A549 (cell line): ENCODE data around the gene WNT1. TPM values are rescaled to one million over a fixed set of nuclear protein-coding genes. Genes with fewer than 3 reads are reported as not detected.

Experiments
- ATAC-seq, 2 experiments: fragments of 200-7000 bp in 1 of 2; fragments of >200 bp in 1 of 2; cut with Nextera tagmentation in 1 of 2; cut with Tn5 transposase in 1 of 2; 3 replicates each; pipeline versions ENCODE4 v1.8.0 to v1.9.1; 2018 to 2020; ENCODE audit warnings: mild to moderate bottlenecking in 1 of 2, moderate library complexity in 1 of 2
- CTCF ChIA-PET: fragments of 300-600 bp; sonication (Branson Sonifier 250); formaldehyde crosslinking; extraction: SDS; loops from one replicate; lab custom pipeline; 2021; ENCODE audit warnings: antibody characterized with exemption, inconsistent platforms; lab: Yijun Ruan, JAX
- POLR2A ChIA-PET: fragments of 350-600 bp; formaldehyde crosslinking; extraction: SDS; loops from one replicate; lab custom pipeline; 2021; ENCODE audit warnings: antibody characterized with exemption, inconsistent platforms; lab: Yijun Ruan, JAX
- DNase-seq, 2 experiments: peaks; one replicate each; pipeline versions ENCODE4 v3.0.0 to v3.0.0-alpha.2; 2011 to 2016; ENCODE audit warnings: low read depth in 1 of 2, low spot score in 1 of 2
- FAIRE-seq: peaks from 2 replicates; lab custom pipeline; 2011; peaks lifted over from hg19 to GRCh38; lab: Jason Lieb, UNC
- H3K27ac ChIP-seq, 2 experiments: fragments of >200 bp; sonication (Bioruptor Twin); formaldehyde crosslinking; 3 replicates each; pipeline ENCODE4 v1.5.1; 2016 to 2017
- H3K4me1 ChIP-seq: fragments of >200 bp; sonication (Bioruptor Twin); formaldehyde crosslinking; 3 replicates; pipeline ENCODE4 v1.6.1; 2016
- H3K4me2 ChIP-seq: fragments of >200 bp; sonication (Bioruptor Twin); formaldehyde crosslinking; 3 replicates; pipeline ENCODE4 v1.6.1; 2016
- H3K4me3 ChIP-seq: fragments of >200 bp; sonication (Bioruptor Twin); formaldehyde crosslinking; 3 replicates; pipeline ENCODE4 v1.5.1; 2016
- H3K9me3 ChIP-seq: fragments of >200 bp; sonication (Bioruptor Twin); formaldehyde crosslinking; 3 replicates; pipeline ENCODE4 v1.6.1; 2016
- ATOH8 ChIP-seq: fragments of 250-450 bp; sonication (Bioruptor Pico); IDR thresholded peaks from 2 replicates; pipeline ENCODE4 v1.5.0; 2020; ENCODE audit warnings: low read depth, mild to moderate bottlenecking, moderate library complexity
- BCL3 ChIP-seq: fragments of >200 bp; sonication (Bioruptor Twin); formaldehyde crosslinking; IDR thresholded peaks from 3 replicates; pipeline ENCODE4 v1.6.1; 2016
- CHD2 ChIP-seq: fragments of 150-350 bp; IDR thresholded peaks from 2 replicates; pipeline ENCODE4 v1.6.1; 2014; ENCODE audit warnings: low read length; ENCODE audit not compliant: partially characterized antibody
- CTCF ChIP-seq: fragments of >200 bp; sonication (Bioruptor Twin); formaldehyde crosslinking; IDR thresholded peaks from 3 replicates; pipeline ENCODE4 v1.5.1; 2016
- E2F6 ChIP-seq: IDR thresholded peaks from 2 replicates; pipeline ENCODE4 v1.6.1; 2012; ENCODE audit warnings: low read depth, borderline replicate concordance
- EHF ChIP-seq: fragments of 250-450 bp; sonication (Bioruptor Pico); IDR thresholded peaks from 2 replicates; pipeline ENCODE4 v1.5.0; 2020; ENCODE audit warnings: mild to moderate bottlenecking
- EP300 ChIP-seq, 2 experiments: fragments of >200 bp; sonication (Bioruptor Twin); formaldehyde crosslinking; IDR thresholded peaks; 2 replicates in 1 of 2; 3 replicates in 1 of 2; pipeline ENCODE4 v1.6.1; 2016 to 2017
- ESRRA ChIP-seq: fragments of 150-350 bp; IDR thresholded peaks from 2 replicates; pipeline ENCODE4 v1.6.1; 2014; ENCODE audit warnings: mild to moderate bottlenecking, low read length, borderline replicate concordance
- HMGXB4 ChIP-seq: fragments of 250-450 bp; sonication (Bioruptor Pico); IDR thresholded peaks from 2 replicates; pipeline ENCODE4 v1.5.0; 2021; ENCODE audit warnings: mild to moderate bottlenecking, moderate library complexity, borderline replicate concordance
- PHF8 ChIP-seq: fragments of 200-600 bp; sonication (generic); IDR thresholded peaks from 2 replicates; pipeline ENCODE4 v1.6.1; 2016; ENCODE audit warnings: low read depth, mild to moderate bottlenecking, antibody characterized with exemption, moderate library complexity, borderline replicate concordance
- POLR2A ChIP-seq: IDR thresholded peaks from 2 replicates; pipeline ENCODE4 v1.6.1; 2012; ENCODE audit warnings: mild to moderate bottlenecking, low read length
- POLR2AphosphoS2 ChIP-seq: conservative IDR thresholded peaks from 2 replicates; pipeline ENCODE4 v1.6.1; 2012; ENCODE audit warnings: low read length, improper control_type of control experiment, inconsistent platforms
- RARB ChIP-seq: fragments of 250-450 bp; sonication (Bioruptor Pico); IDR thresholded peaks from 2 replicates; pipeline ENCODE4 v1.8.0; 2021; ENCODE audit warnings: mild to moderate bottlenecking, moderate library complexity
- RFX5 ChIP-seq: fragments of 450-650 bp; IDR thresholded peaks from 2 replicates; pipeline ENCODE4 v1.7.1; 2014; ENCODE audit warnings: antibody characterized with exemption, mild to moderate bottlenecking, moderate library complexity
- SMC3 ChIP-seq: fragments of >200 bp; sonication (Bioruptor Twin); formaldehyde crosslinking; IDR thresholded peaks from 3 replicates; pipeline ENCODE4 v1.6.1; 2018; ENCODE audit warnings: inconsistent platforms
- SREBF2 ChIP-seq: fragments of 450-650 bp; IDR thresholded peaks from 2 replicates; pipeline ENCODE4 v1.6.1; 2014; ENCODE audit warnings: mild to moderate bottlenecking, moderate library complexity
- TFCP2L1 ChIP-seq: fragments of 250-450 bp; sonication (Bioruptor Pico); IDR thresholded peaks from 2 replicates; pipeline ENCODE4 v1.5.0; 2021; ENCODE audit warnings: mild to moderate bottlenecking
- TP53 ChIP-seq: fragments of 250-450 bp; sonication (Bioruptor Pico); IDR thresholded peaks from 2 replicates; pipeline ENCODE4 v1.5.0; 2021; ENCODE audit warnings: mild to moderate bottlenecking, moderate library complexity
- ZC3H11A ChIP-seq: fragments of 450-650 bp; IDR thresholded peaks from 2 replicates; pipeline ENCODE4 v1.6.1; 2014; ENCODE audit warnings: antibody characterized with exemption, mild to moderate bottlenecking
- ZNF302 ChIP-seq: fragments of 250-450 bp; sonication (Bioruptor Pico); IDR thresholded peaks from 2 replicates; pipeline ENCODE4 v1.9.0; 2021; ENCODE audit warnings: inconsistent platforms, mild to moderate bottlenecking, moderate library complexity
- ZSCAN20 ChIP-seq: fragments of 250-450 bp; sonication (Bioruptor Pico); IDR thresholded peaks from 2 replicates; pipeline ENCODE4 v1.8.0; 2022; ENCODE audit warnings: mild to moderate bottlenecking, moderate library complexity
- WGBS: methylation state at CpG from one replicate; pipeline ENCODE4 v1.1.6; 2017; ENCODE audit errors: missing lambda C conversion rate; 5-methylcytosine and 5-hydroxymethylcytosine counted together
- polyA plus RNA-seq, 4 experiments: library from polyadenylated mRNA; depleted of rRNA in 3 of 4; stranded (reverse); fragments of >200 nt; fragmentation: RNase III in 1 of 4; extraction: RNeasy Plus Mini Kit Qiagen cat#74134 plus additional on column Dnase treatment in 1 of 4; gene quantifications; 2 replicates in 3 of 4; 3 replicates in 1 of 4; pipeline ENCODE4 v1.2.3, GENCODE V29; 2011 to 2017

Gene WNT1
- polyA plus RNA-seq, 2 of the 4 experiments (the other 2 are of a cell fraction) = not detected

GRCh38 chr12:48938805-48939204 lies 39.3 kb upstream of the WNT1 start:
- POLR2A ChIA-PET = no interaction called here
- 93% methylated on average over 7 of the region's 7 CpGs for WGBS

GRCh38 chr12:48940181-48940580 lies 37.9 kb upstream of the WNT1 start:
- no peaks in the 10 kb centered on the region for H3K4me1 ChIP-seq
- no peak overlapping the region for H3K4me2 ChIP-seq
- CTCF ChIA-PET = interaction anchor here (1.0 to 70.2 kb wide), 8 partner anchors 15 to 125 kb away, joined by 3 to 2584 read pairs (median 8); partner anchors contain the start of genes ARF3, DDN, DDX23 and FKBP11
- DNase-seq = no peak
- H3K4me3 ChIP-seq = no peak overlapping the region
- WGBS = 86% methylated on average over 3 of the region's 3 CpGs
- no peak for FAIRE-seq
- no peak overlapping the region for H3K27ac ChIP-seq
- ATAC-seq = no peak
- no peak for TF ChIP-seq BCL3
- TF ChIP-seq ATOH8 (CRISPR knock-in tag) = no peak
- no peak for TF ChIP-seq E2F6
- POLR2A ChIA-PET = interaction anchor here (0.8 kb wide), 1 partner anchor 17 kb away, joined by 3 read pairs; the partner anchor contains the start of gene ARF3
- H3K9me3 ChIP-seq = no peaks in the 10 kb centered on the region

More at GRCh38 chr12:48938805-48939204, 39.3 kb upstream of the WNT1 start:
- DNase-seq (no peak), ATAC-seq (no peak), FAIRE-seq (no peak)
- CTCF ChIA-PET = interaction anchor here (1.4 to 70.2 kb wide), 8 partner anchors 14 to 124 kb away, joined by 3 to 2584 read pairs (median 24); partner anchors contain the start of genes ARF3, DDN, DDX23 and FKBP11
- H3K4me3 ChIP-seq = no peak overlapping the region
- H3K9me3 ChIP-seq = no peaks in the 10 kb centered on the region
- H3K27ac ChIP-seq = no peak overlapping the region
- H3K4me1 ChIP-seq = no peaks in the 10 kb centered on the region
- TF ChIP-seq TP53 (CRISPR knock-in tag) = no peak
- TF ChIP-seq EHF (CRISPR knock-in tag) = no peak
- TF ChIP-seq ZC3H11A = no peak
- TF ChIP-seq CHD2 = no peak
- no peak for TF ChIP-seq HMGXB4
- TF ChIP-seq POLR2AphosphoS2 = no peak
- TF ChIP-seq CTCF = no peak
- TF ChIP-seq RARB (CRISPR knock-in tag) = no peak
- TF ChIP-seq POLR2A = no peak
- TF ChIP-seq ZNF302 (CRISPR knock-in tag) = no peak
- TF ChIP-seq E2F6 = no peak
- TF ChIP-seq PHF8 = no peak
- H3K4me2 ChIP-seq = no peak overlapping the region

GRCh38 chr12:48943221-48943620 lies 34.9 kb upstream of the WNT1 start:
- WGBS = 83% methylated on average over 4 of the region's 4 CpGs
- POLR2A ChIA-PET = interaction anchor here (1.2 kb wide), 1 partner anchor 14 kb away, joined by 4 read pairs; the partner anchor contains the start of gene ARF3
- DNase-seq (no peak), ATAC-seq (no peak), FAIRE-seq (no peak)
- Histone ChIP-seq H3K4me1 (no peaks in the 10 kb centered on the region), H3K4me2 (no peak overlapping the region), H3K9me3 (no peaks in the 10 kb centered on the region), H3K27ac (no peak overlapping the region), H3K4me3 (no peak overlapping the region)
- CTCF ChIA-PET = interaction anchor here (1.5 to 77.5 kb wide), 5 partner anchors 11 to 90 kb away, joined by 4 to 2584 read pairs (median 16); partner anchors contain the start of genes ARF3, DDN, FKBP11 and PRKAG1
- TF ChIP-seq ESRRA (no peak), E2F6 (no peak), ZSCAN20 (CRISPR knock-in tag) (no peak), SREBF2 (no peak), EP300 (IDR thresholded peaks at IDR 0.05) (no peak), EHF (CRISPR knock-in tag) (no peak), RFX5 (no peak), ZNF302 (CRISPR knock-in tag) (no peak), TP53 (CRISPR knock-in tag) (no peak), TFCP2L1 (no peak), POLR2A (no peak), CHD2 (no peak), SMC3 (no peak)
